BLaER1 (cell line): Measurements from ENCODE around the gene ZC3H7A.
"Not testable (repeated sequence)": the region's sequence is repeated elsewhere in the genome, so short reads cannot be mapped to it uniquely, and the experiment has no call there.

ENCODE experiments used
- H3K27ac ChIP-seq: shearing (Covaris generic); formaldehyde crosslinking; 2 replicates; pipeline ENCODE4 v1.8.1; 2022
- H3K27me3 ChIP-seq: shearing (Covaris generic); formaldehyde crosslinking; 2 replicates; pipeline ENCODE4 v1.8.1; 2022
- H3K36me3 ChIP-seq: shearing (Covaris generic); formaldehyde crosslinking; 2 replicates; pipeline ENCODE4 v1.8.1; 2022
- H3K4me1 ChIP-seq: shearing (Covaris generic); formaldehyde crosslinking; 2 replicates; pipeline ENCODE4 v1.8.1; 2022
- H3K4me2 ChIP-seq: shearing (Covaris generic); formaldehyde crosslinking; 2 replicates; pipeline ENCODE4 v1.8.1; 2022
- H3K4me3 ChIP-seq: shearing (Covaris generic); formaldehyde crosslinking; 2 replicates; pipeline ENCODE4 v1.8.1; 2022
- H3K9ac ChIP-seq: shearing (Covaris generic); formaldehyde crosslinking; 2 replicates; pipeline ENCODE4 v1.8.1; 2022
- H3K9me3 ChIP-seq: shearing (Covaris generic); formaldehyde crosslinking; 2 replicates; pipeline ENCODE4 v1.8.1; 2022
- H4K20me1 ChIP-seq: shearing (Covaris generic); formaldehyde crosslinking; 2 replicates; pipeline ENCODE4 v1.8.1; 2022
- Cebpa-rat ChIP-seq: shearing (Covaris generic); IDR thresholded peaks from 2 replicates; pipeline ENCODE4 v1.8.1; 2022

ZC3H7A gene

DNA sequence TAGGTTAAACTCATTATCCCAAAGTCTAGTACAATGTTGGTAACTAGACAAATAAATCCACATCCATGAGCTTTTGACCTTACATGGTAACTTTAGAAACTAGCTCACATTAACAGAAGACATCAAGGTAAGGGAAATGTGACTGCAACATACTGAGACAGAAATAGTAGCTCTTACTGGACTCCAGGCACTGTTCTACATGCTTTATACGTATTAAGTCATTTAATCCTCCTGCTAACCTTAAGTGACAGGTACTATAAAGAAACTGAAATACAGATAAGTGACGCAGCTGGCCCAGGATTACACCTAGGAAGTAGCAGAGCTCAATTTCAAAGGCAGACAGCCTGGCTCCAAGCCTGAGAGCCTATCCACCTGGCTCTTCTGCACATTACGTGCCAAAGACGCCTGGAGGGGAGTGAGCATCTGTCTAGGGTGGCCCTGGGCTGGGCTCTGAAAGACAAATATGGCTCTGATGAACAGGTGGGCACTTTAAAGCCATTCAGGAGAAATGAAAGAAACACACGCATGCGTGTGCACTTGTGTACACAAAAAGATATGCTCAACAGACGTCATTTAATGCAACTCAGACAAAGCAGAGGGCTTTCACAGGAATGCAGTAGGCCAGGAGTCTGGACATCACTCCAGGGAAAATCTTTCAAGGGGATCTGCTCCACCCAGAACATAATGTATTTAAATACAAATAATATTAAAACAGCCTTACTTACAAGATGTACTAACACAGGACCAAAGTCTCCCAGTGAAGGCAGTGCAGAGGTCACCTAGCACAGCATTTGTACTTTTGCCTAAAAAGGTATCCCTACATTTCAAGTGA lies 4.4 kb downstream of the ZC3H7A start:
- no peak overlapping the region for H3K4me3 ChIP-seq
- no peak overlapping the region for H3K4me2 ChIP-seq
- H4K20me1 ChIP-seq, result peaks cover 87% of the 10 kb centered on the region

GRCh38 chr16:11791144-11791828 lies 5.8 kb downstream of the ZC3H7A start:
- Histone ChIP-seq H3K36me3 (peaks cover 74% of the 10 kb centered on the region), H3K4me3 (no peak overlapping the region), H3K27ac (no peak overlapping the region), H3K27me3 (no peaks in the 10 kb centered on the region), H3K9ac (peak overlapping the region; percentile 20; the same call in 1 of the 2 replicates), H3K4me1 (peaks cover 37% of the 10 kb centered on the region), H3K4me2 (no peak overlapping the region), H4K20me1 (peaks cover 100% of the 10 kb centered on the region), H3K9me3 (no peaks in the 10 kb centered on the region)
- TF ChIP-seq Cebpa-rat, result no peak

More for the DNA sequence above, 4.4 kb downstream of the ZC3H7A start:
- 0 out of 2 replicates have a peak overlapping the region, but pooled peaks have one; percentile 4 for H3K9ac ChIP-seq
- H3K4me1 ChIP-seq, result peaks cover 37% of the 10 kb centered on the region
- peaks cover 66% of the 10 kb centered on the region for H3K36me3 ChIP-seq
- no peak overlapping the region for H3K27ac ChIP-seq
- no peak for TF ChIP-seq Cebpa-rat
- H3K27me3 ChIP-seq, result no peaks in the 10 kb centered on the region
- no peaks in the 10 kb centered on the region for H3K9me3 ChIP-seq

GRCh38 chr16:11788914-11789313 lies 8.1 kb downstream of the ZC3H7A start:
- H3K27ac ChIP-seq, result no peak overlapping the region
- no peak for TF ChIP-seq Cebpa-rat
- peaks cover 100% of the 10 kb centered on the region for H4K20me1 ChIP-seq
- H3K27me3 ChIP-seq, result no peaks in the 10 kb centered on the region
- H3K9me3 ChIP-seq, result no peaks in the 10 kb centered on the region
- H3K4me3 ChIP-seq, result no peak overlapping the region
- H3K4me2 ChIP-seq, result no peak overlapping the region
- H3K4me1 ChIP-seq, result peaks cover 29% of the 10 kb centered on the region
- peaks cover 62% of the 10 kb centered on the region for H3K36me3 ChIP-seq
- no peak overlapping the region for H3K9ac ChIP-seq

- Histone ChIP-seq H3K4me1 (peaks cover 48% of the 10 kb centered on the region), H4K20me1 (peaks cover 100% of the 10 kb centered on the region), H3K36me3 (peaks cover 44% of the 10 kb centered on the region)
- H3K9me3 ChIP-seq, H3K4me3 ChIP-seq, H3K4me2 ChIP-seq, H3K9ac ChIP-seq, H3K27ac ChIP-seq, H3K27me3 ChIP-seq: not testable (repeated sequence)
These were observed 12.0 kb downstream of the ZC3H7A start for GRCh38 chr16:11784980-11785599.

GRCh38 chr16:11784381-11784780 lies 12.7 kb downstream of the ZC3H7A start:
- not testable (repeated sequence) for H3K27me3 ChIP-seq, H3K9ac ChIP-seq, H3K4me3 ChIP-seq, H3K27ac ChIP-seq, H3K9me3 ChIP-seq
- peaks cover 44% of the 10 kb centered on the region for H3K36me3 ChIP-seq
- peaks cover 100% of the 10 kb centered on the region for H4K20me1 ChIP-seq
- H3K4me1 ChIP-seq, result peaks cover 48% of the 10 kb centered on the region
- peak overlapping the region; percentile 62 for H3K4me2 ChIP-seq

DNA sequence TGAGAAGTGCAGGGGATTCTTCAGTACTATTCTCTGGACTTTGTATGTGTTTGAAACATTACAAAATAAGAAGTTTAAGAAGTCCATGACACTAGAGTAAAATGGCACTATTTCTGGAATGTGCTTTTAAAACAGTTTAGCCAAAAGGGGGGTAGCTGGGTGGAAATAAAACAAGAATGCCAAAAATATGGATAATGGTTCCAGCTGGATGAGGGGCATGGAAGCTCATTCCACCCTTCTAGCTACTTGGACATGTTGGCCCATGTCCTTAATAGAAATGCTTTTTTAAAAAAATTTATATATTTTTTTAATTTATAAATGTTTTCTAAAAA lies 13.1 kb downstream of the ZC3H7A start:
- Histone ChIP-seq H3K27me3 (no peaks in the 10 kb centered on the region), H3K4me3 (no peak overlapping the region), H4K20me1 (peaks cover 99% of the 10 kb centered on the region), H3K9me3 (no peaks in the 10 kb centered on the region), H3K4me2 (peak overlapping the region; percentile 62), H3K36me3 (peaks cover 44% of the 10 kb centered on the region), H3K4me1 (peaks cover 48% of the 10 kb centered on the region), H3K9ac (no peak overlapping the region; the same call in 1 of the 2 replicates), H3K27ac (peak overlapping the region; percentile 45; the same call in 1 of the 2 replicates)
- TF ChIP-seq Cebpa-rat, result no peak

DNA sequence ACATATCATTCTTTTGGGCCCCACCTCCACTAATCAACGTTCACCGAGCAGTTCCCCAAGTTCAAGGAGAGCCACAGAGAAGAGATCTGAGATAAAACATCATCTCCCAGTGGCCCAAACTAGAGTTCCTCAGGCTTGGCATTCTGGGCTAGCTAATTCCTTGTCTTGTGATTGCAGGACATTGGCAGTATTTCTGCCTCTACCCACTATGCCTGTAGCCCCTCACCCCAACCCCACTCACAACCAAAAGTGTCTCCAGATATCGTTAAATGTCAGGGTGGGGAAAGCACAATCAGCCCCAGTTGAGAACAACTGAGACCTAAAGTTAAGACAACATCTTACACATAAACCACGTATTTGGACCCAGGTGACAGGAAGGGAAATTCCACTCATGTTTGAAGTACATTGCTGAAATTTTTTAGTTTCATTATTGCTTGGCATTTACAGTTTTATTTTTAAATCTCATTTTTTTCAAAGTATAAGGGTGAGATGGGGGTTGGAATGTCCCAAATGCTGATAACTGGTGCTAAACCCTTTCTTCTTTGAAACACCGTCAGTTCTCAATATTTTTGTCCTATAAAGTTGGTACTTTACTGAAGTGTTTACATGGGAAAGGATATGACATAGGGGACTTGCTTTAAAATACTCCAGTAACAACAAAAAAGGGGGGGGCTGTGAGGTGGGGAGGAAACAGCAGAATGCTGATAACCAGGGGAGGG lies 13.6 kb downstream of the ZC3H7A start:
- Histone ChIP-seq H3K4me2 (peak overlapping the region; percentile 62), H4K20me1 (peaks cover 94% of the 10 kb centered on the region), H3K27me3 (no peaks in the 10 kb centered on the region), H3K4me3 (no peak overlapping the region), H3K9me3 (no peaks in the 10 kb centered on the region), H3K27ac (peak overlapping the region; percentile 45; the same call in 1 of the 2 replicates), H3K9ac (no peak overlapping the region; the same call in 1 of the 2 replicates), H3K36me3 (peaks cover 43% of the 10 kb centered on the region), H3K4me1 (peaks cover 48% of the 10 kb centered on the region)
- no peak for TF ChIP-seq Cebpa-rat

GRCh38 chr16:11781773-11782172 lies 15.3 kb downstream of the ZC3H7A start:
- no peaks in the 10 kb centered on the region for H3K9me3 ChIP-seq
- no peak for TF ChIP-seq Cebpa-rat
- H3K4me3 ChIP-seq, result no peak overlapping the region
- H3K36me3 ChIP-seq, result peaks cover 46% of the 10 kb centered on the region
- peak overlapping the region; percentile 20; the same call in 1 of the 2 replicates for H3K9ac ChIP-seq
- H4K20me1 ChIP-seq, result peaks cover 77% of the 10 kb centered on the region
- no peaks in the 10 kb centered on the region for H3K27me3 ChIP-seq
- peaks cover 48% of the 10 kb centered on the region for H3K4me1 ChIP-seq
- H3K27ac ChIP-seq, result peak overlapping the region; percentile 45
- H3K4me2 ChIP-seq, result peak overlapping the region; percentile 62

- H3K4me2 ChIP-seq, result no peak overlapping the region
- 0 out of 2 replicates have a peak overlapping the region, but pooled peaks have one; percentile 18 for H3K9ac ChIP-seq
- peaks cover 71% of the 10 kb centered on the region for H4K20me1 ChIP-seq
- peaks cover 52% of the 10 kb centered on the region for H3K36me3 ChIP-seq
- peak overlapping the region; percentile 45; the same call in 1 of the 2 replicates for H3K27ac ChIP-seq
- H3K4me3 ChIP-seq, result no peak overlapping the region
- no peaks in the 10 kb centered on the region for H3K9me3 ChIP-seq
- TF ChIP-seq Cebpa-rat, result no peak
- no peaks in the 10 kb centered on the region for H3K27me3 ChIP-seq
- H3K4me1 ChIP-seq, result peaks cover 48% of the 10 kb centered on the region
These were observed 15.9 kb downstream of the ZC3H7A start for GRCh38 chr16:11780991-11781680.
